Osteoblast (primary cell): Measurements from ENCODE around the gene FCAMR. TPM values are rescaled to one million over a fixed set of nuclear protein-coding genes. Genes with fewer than 3 reads are reported as not detected.

Source experiments
- DNase-seq: peaks from one replicate; pipeline ENCODE4 v3.0.0; 2011; ENCODE audit warnings: low spot score, mixed read lengths; ENCODE audit not compliant: insufficient read length; ENCODE audit errors: missing footprints
- H2AFZ ChIP-seq: 2 replicates; pipeline ENCODE4 v1.6.0; 2011; ENCODE audit warnings: mild to moderate bottlenecking, low read length
- H3K27ac ChIP-seq: 2 replicates; pipeline ENCODE4 v1.5.1; 2011; ENCODE audit warnings: mild to moderate bottlenecking, low read depth, low read length, moderate library complexity
- H3K27me3 ChIP-seq: 2 replicates; pipeline ENCODE4 v1.6.0; 2012; ENCODE audit warnings: mild to moderate bottlenecking, control low read depth, inconsistent platforms, low read length, moderate library complexity; ENCODE audit not compliant: insufficient read depth
- H3K36me3 ChIP-seq: 2 replicates; pipeline ENCODE4 v1.5.1; 2011; ENCODE audit warnings: mild to moderate bottlenecking, low read length, control low read depth, moderate library complexity; ENCODE audit not compliant: insufficient read depth
- H3K4me1 ChIP-seq: 2 replicates; pipeline ENCODE4 v1.5.1; 2011; ENCODE audit warnings: mild to moderate bottlenecking, low read length, control low read depth, moderate library complexity; ENCODE audit not compliant: insufficient read depth
- H3K4me2 ChIP-seq: 2 replicates; pipeline ENCODE4 v1.6.0; 2011; ENCODE audit warnings: mild to moderate bottlenecking, low read length; ENCODE audit not compliant: insufficient read depth
- H3K4me3 ChIP-seq: fragments of 200-600 bp; sonication (generic); 3 replicates; pipeline ENCODE4 v1.5.1; 2012; ENCODE audit warnings: mild to moderate bottlenecking, low read length, inconsistent platforms; ENCODE audit not compliant: insufficient read depth
- H3K79me2 ChIP-seq: 2 replicates; pipeline ENCODE4 v1.6.0; 2012; ENCODE audit warnings: mild to moderate bottlenecking, low read length, control low read depth, inconsistent platforms; ENCODE audit not compliant: insufficient read depth
- H3K9me3 ChIP-seq: 2 replicates; pipeline ENCODE4 v1.5.1; 2011; ENCODE audit warnings: low read depth, low read length, control low read depth
- H4K20me1 ChIP-seq: 2 replicates; pipeline ENCODE4 v1.6.0; 2012; ENCODE audit warnings: mild to moderate bottlenecking, low read length, control low read depth; ENCODE audit not compliant: insufficient read depth
- total RNA-seq: library from RNA; depleted of rRNA; stranded (reverse); fragments of >200 nt; gene quantifications from 2 replicates; pipeline ENCODE4 v1.2.3, GENCODE V29; 2012
- TF ChIP-seq, protein P1 (sequence below): IDR thresholded peaks from 2 replicates; pipeline ENCODE4 v1.5.1; 2011; ENCODE audit warnings: mild to moderate bottlenecking, low read depth, low read length, moderate library complexity; ENCODE audit errors: extremely low read depth

FCAMR gene
- total RNA-seq, 1 donor = not detected

DNA sequence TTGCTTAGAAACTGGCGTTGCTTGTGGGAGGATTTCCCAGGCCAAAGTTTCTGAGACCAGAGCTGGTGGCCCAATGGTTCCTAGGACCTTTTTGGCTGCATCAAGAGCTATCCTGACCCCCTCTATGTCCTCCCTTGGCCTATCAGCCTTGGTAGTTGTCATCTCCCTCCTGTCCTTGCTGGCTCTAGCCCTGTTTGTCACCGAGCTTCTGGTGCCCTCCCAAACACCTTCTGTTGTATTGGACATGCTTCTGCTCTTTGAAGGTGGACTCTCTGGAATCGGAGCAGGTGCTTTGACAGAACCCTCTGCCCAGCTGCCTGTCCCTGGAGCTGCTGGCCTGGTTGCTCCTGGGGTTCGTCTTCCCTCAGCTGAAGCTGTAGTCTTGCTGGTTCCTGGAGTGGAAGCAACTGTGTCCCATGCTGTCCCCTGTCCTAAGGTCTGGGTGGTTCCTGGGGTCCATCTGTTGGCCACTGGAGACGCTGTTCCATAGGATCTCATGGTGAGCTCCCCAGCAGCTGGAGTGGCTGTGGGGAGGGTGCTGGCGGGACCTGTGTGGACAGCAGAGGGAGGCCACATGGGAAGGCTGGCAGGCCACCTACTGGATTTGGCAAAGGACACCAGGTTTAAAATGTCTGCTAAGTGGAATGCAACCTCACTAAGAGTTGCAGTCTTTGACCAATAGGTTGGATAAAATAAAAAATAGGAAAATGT lies 9.4 kb downstream of the FCAMR start:
- TF ChIP-seq, protein P1, sequence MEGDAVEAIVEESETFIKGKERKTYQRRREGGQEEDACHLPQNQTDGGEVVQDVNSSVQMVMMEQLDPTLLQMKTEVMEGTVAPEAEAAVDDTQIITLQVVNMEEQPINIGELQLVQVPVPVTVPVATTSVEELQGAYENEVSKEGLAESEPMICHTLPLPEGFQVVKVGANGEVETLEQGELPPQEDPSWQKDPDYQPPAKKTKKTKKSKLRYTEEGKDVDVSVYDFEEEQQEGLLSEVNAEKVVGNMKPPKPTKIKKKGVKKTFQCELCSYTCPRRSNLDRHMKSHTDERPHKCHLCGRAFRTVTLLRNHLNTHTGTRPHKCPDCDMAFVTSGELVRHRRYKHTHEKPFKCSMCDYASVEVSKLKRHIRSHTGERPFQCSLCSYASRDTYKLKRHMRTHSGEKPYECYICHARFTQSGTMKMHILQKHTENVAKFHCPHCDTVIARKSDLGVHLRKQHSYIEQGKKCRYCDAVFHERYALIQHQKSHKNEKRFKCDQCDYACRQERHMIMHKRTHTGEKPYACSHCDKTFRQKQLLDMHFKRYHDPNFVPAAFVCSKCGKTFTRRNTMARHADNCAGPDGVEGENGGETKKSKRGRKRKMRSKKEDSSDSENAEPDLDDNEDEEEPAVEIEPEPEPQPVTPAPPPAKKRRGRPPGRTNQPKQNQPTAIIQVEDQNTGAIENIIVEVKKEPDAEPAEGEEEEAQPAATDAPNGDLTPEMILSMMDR = no peak
- Histone ChIP-seq H4K20me1 (no peaks in the 10 kb centered on the region), H3K9me3 (no peaks in the 10 kb centered on the region)

DNA sequence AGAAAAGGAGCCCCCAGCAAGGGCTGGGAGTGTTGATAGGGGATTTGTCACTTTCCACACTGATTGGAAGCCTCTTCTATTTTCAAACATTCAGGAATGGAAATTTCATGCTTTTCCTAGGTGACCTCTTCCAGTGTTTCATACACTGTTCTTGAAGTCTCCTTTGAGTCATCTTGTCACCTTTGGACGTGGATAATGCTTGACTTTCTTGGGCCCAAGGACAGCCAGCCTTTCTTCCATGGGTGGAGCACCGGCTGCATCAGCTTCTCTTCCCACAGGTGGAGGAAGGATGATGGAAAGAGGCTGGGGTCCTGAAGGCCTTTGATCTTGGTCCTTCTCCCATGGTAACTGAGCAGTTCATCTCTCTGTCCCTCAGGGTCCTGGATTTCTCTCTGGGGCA lies 12.1 kb downstream of the FCAMR start:
- no peaks in the 10 kb centered on the region for H3K36me3 ChIP-seq

More for the DNA sequence above, 9.4 kb downstream of the FCAMR start:
- Histone ChIP-seq H3K36me3 (no peaks in the 10 kb centered on the region), H3K4me3 (no peak overlapping the region), H3K79me2 (no peaks in the 10 kb centered on the region), H2AFZ (no peak overlapping the region), H3K4me1 (no peaks in the 10 kb centered on the region), H3K27me3 (peaks cover 5% of the 10 kb centered on the region), H3K27ac (no peak overlapping the region), H3K4me2 (no peak overlapping the region)
- no peak for DNase-seq

DNA sequence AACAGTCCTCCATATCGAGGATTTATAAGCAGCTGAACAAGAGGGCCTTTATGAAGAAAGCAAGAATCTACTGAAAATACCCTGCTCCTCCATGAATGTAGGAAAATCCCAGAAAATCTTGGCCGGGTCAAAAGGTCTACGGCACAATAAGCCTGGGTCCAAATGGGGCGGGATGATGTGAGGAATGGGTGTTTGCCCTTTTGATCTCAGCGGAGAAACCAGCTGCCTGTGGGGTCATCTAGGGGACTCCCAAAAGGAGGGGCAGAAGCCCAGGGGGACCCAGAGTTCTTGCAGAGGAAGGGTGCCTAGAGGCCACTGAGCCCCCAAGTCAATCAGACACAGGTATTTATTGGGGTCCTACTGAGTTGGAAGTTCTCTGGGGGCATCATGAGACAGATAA lies 12.6 kb downstream of the FCAMR start:
- DNase-seq = no peak

More for the DNA sequence above, 12.1 kb downstream of the FCAMR start:
- Histone ChIP-seq H3K4me1 (no peaks in the 10 kb centered on the region), H3K4me3 (no peak overlapping the region), H2AFZ (no peak overlapping the region), H3K27ac (no peak overlapping the region), H3K4me2 (no peak overlapping the region), H3K27me3 (peaks cover 8% of the 10 kb centered on the region), H3K79me2 (no peaks in the 10 kb centered on the region), H3K9me3 (no peaks in the 10 kb centered on the region), H4K20me1 (no peaks in the 10 kb centered on the region)
- no peak for DNase-seq
- TF ChIP-seq, protein P1 = no peak

More for the DNA sequence above, 12.6 kb downstream of the FCAMR start:
- no peaks in the 10 kb centered on the region for H3K79me2 ChIP-seq
- no peak overlapping the region for H3K4me2 ChIP-seq
- H3K9me3 ChIP-seq = no peaks in the 10 kb centered on the region
- TF ChIP-seq, protein P1 = no peak
- H3K4me3 ChIP-seq = no peak overlapping the region
- H4K20me1 ChIP-seq = no peaks in the 10 kb centered on the region
- no peaks in the 10 kb centered on the region for H3K4me1 ChIP-seq
- H2AFZ ChIP-seq = no peak overlapping the region
- H3K27ac ChIP-seq = no peak overlapping the region
- peaks cover 8% of the 10 kb centered on the region for H3K27me3 ChIP-seq
- no peaks in the 10 kb centered on the region for H3K36me3 ChIP-seq
